Thyroid gland (tissue), 4 donors: Measurements from ENCODE around the gene UBE2G1. TPM values are rescaled to one million over a fixed set of nuclear protein-coding genes. Genes with fewer than 3 reads are reported as not detected.

Source experiments
- DNase-seq, 2 donors: peaks; one replicate each; pipeline ENCODE4 v3.0.0-alpha.2; 2019
- H3K27ac ChIP-seq, 3 donors: fragments of 200-600 bp; sonication (generic); 1 replicate in 2 of 3; 2 replicates in 1 of 3; pipeline ENCODE4 v1.5.1; 2016 to 2019; ENCODE audit warnings: mild to moderate bottlenecking in 1 of 3, moderate library complexity in 1 of 3
- H3K27me3 ChIP-seq: fragments of 200-600 bp; sonication (generic); one replicate; pipeline ENCODE4 v1.5.1; 2019
- H3K36me3 ChIP-seq, 2 donors: fragments of 200-600 bp; sonication (generic); one replicate each; pipeline ENCODE4 v1.5.1; 2016 to 2019
- H3K4me1 ChIP-seq, 2 donors: fragments of 200-600 bp; sonication (generic); one replicate each; pipeline ENCODE4 v1.5.1; 2017 to 2019
- H3K4me3 ChIP-seq, 3 donors: fragments of 200-600 bp; sonication (generic); replicated peaks in 1 of 3; 1 replicate in 2 of 3; 2 replicates in 1 of 3; pipeline ENCODE4 v1.5.1; 2016; ENCODE audit warnings: mild to moderate bottlenecking in 1 of 3
- H3K9me3 ChIP-seq: fragments of 200-600 bp; sonication (generic); one replicate; pipeline ENCODE4 v1.5.1; 2017
- CTCF ChIP-seq, 6 experiments: fragments of 200-600 bp in 3 of 6; fragments of 450-650 bp in 3 of 6; sonication (generic) in 3 of 6; IDR thresholded peaks; one replicate each; pipeline ENCODE4 v1.5.1; 2016 to 2019; ENCODE audit warnings: antibody characterized with exemption in 6 of 6, mild to moderate bottlenecking in 2 of 6, inconsistent platforms in 1 of 6, moderate library complexity in 1 of 6
- POLR2A ChIP-seq, 2 donors: fragments of 450-650 bp; IDR thresholded peaks; one replicate each; pipeline ENCODE4 v1.6.1; 2017; ENCODE audit warnings: antibody characterized with exemption in 2 of 2, mild to moderate bottlenecking in 2 of 2, moderate library complexity in 1 of 2
- WGBS, 2 donors: methylation state at CpG; one replicate each; pipeline ENCODE4 v1.1.5; 2017; 5-methylcytosine and 5-hydroxymethylcytosine counted together
- intact Hi-C: fragments of 100-400 bp; cut with DNase I; formaldehyde crosslinking; loops from one replicate; pipeline ENCODE4 v1.15.1; 2023
- small RNA-seq: library from RNA; depleted of rRNA; stranded (forward); fragments of <200 nt; gene quantifications from one replicate; pipeline ENCODE3, GENCODE V24; 2016
- total RNA-seq, 4 donors: library from RNA; depleted of rRNA; stranded (reverse); fragments of >200 nt; gene quantifications; one replicate each; pipeline ENCODE4 v1.2.3, GENCODE V29; 2016

The UBE2G1 gene
- total RNA-seq, 4 donors from 2014 or later, result 39.1 to 58.0 (median 49.4) TPM

DNA sequence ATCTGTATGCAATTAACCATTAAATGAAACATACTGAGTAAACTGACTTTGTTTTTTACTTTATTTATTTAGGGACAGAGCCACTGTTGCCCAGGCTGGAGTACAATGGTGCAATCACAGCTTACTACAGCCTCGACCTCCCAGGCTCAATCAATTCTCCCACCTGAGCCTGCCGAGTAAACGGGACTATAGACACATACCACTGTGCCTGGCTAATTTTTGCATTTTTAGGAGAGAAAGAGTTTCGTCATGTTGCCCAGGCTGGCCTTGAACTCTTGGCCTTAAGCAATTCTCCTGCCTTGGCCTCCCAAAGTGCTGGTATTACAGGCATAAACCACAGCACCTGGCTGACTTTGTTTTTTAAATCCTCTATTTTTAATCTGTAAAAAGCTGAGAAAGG is 145.3 kb downstream of the UBE2G1 start:
- intact Hi-C loops, result no loop called here
- no peak for DNase-seq
- peaks cover 0 to 2% of the 10 kb centered on the region in 2 donors for H3K36me3 ChIP-seq
- no peak for TF ChIP-seq POLR2A (IDR thresholded peaks at IDR 0.05)
- TF ChIP-seq CTCF (IDR thresholded peaks at IDR 0.05), result no peak
- H3K27ac ChIP-seq, result no peak overlapping the region
- H3K9me3 ChIP-seq, result no peaks in the 10 kb centered on the region
- WGBS, 2 donors, result 89 to 90% methylated on average over 4 of the region's 4 CpGs
- H3K4me3 ChIP-seq, result no peak overlapping the region
- no peaks in the 10 kb centered on the region for H3K4me1 ChIP-seq
- no peaks in the 10 kb centered on the region for H3K27me3 ChIP-seq

- 76 to 77% methylated on average over 7 of the region's 7 CpGs for WGBS, 2 donors
Measured at GRCh38 chr17:4220655-4221054, 145.8 kb downstream of the UBE2G1 start.

More at GRCh38 chr17:4220655-4221054, 145.8 kb downstream of the UBE2G1 start:
- TF ChIP-seq POLR2A (IDR thresholded peaks at IDR 0.05) (no peak), CTCF (IDR thresholded peaks at IDR 0.05) (no peak)
- no peak for DNase-seq
- Histone ChIP-seq H3K27me3 (no peaks in the 10 kb centered on the region), H3K27ac (no peak overlapping the region), H3K9me3 (no peaks in the 10 kb centered on the region), H3K36me3 (peaks cover 0 to under 1% of the 10 kb centered on the region in 2 donors), H3K4me1 (no peaks in the 10 kb centered on the region), H3K4me3 (no peak overlapping the region)
- intact Hi-C loops, result no loop called here

Small RNAs within 50 kb of the gene (small RNA-seq; reads per million reads assigned to genes)
- gene RN7SL774P, result not detected

Other genes starting within 250 kb of the UBE2G1 start
- 100 to 1,000 TPM in 2 of 4 donors, 10 to 100 TPM in 2; 65.0 to 114 (median 88.4) TPM for gene ZZEF1, start 223.6 kb downstream of the UBE2G1 start, total RNA-seq
- gene CYB5D2, start 223.5 kb downstream of the UBE2G1 start, total RNA-seq, result 10 to 100 TPM; 45.9 to 62.8 (median 51.6) TPM
- gene ANKFY1, start 102.7 kb downstream of the UBE2G1 start, total RNA-seq, result 10 to 100 TPM; 36.8 to 51.3 (median 46.3) TPM
- gene SPNS3, start 67.3 kb upstream of the UBE2G1 start, total RNA-seq, result under 1 TPM in 1 of 4 donors, not detected in 3; 0.54 TPM
- gene SPNS2, start 132.2 kb upstream of the UBE2G1 start, total RNA-seq, result 10 to 100 TPM in 1 of 4 donors, 1 to 10 TPM in 3; 5.6 to 16.3 (median 8.1) TPM
- gene MYBBP1A, start 188.7 kb upstream of the UBE2G1 start, total RNA-seq, result 10 to 100 TPM; 23.5 to 50.2 (median 37.6) TPM
- gene GGT6, start 193.9 kb upstream of the UBE2G1 start, total RNA-seq, result 1 to 10 TPM in 1 of 4 donors, under 1 TPM in 1, not detected in 2; 0.56 to 1.3 TPM
- gene SMTNL2, start 217.9 kb upstream of the UBE2G1 start, total RNA-seq, result under 1 TPM; 0.44 to 0.81 (median 0.67) TPM